Testis (tissue), 3 donors: Measurements from ENCODE around the gene CARD9. TPM values are rescaled to one million over a fixed set of nuclear protein-coding genes. Genes with fewer than 3 reads are reported as not detected.

Experiments
- DNase-seq: peaks from one replicate; pipeline ENCODE4 v3.0.0-alpha.2; 2019
- H3K27ac ChIP-seq, 2 donors: fragments of 200-600 bp; sonication (generic); one replicate each; pipeline ENCODE4 v1.5.1; 2019
- H3K27me3 ChIP-seq: fragments of 200-600 bp; sonication (generic); one replicate; pipeline ENCODE4 v1.5.1; 2019
- H3K36me3 ChIP-seq: fragments of 200-600 bp; sonication (generic); one replicate; pipeline ENCODE4 v1.5.1; 2017; ENCODE audit warnings: low read depth; ENCODE audit errors: missing control alignments
- H3K4me1 ChIP-seq: fragments of 200-600 bp; sonication (generic); one replicate; pipeline ENCODE4 v1.5.1; 2019
- H3K4me3 ChIP-seq, 2 donors: fragments of 200-600 bp; sonication (generic); one replicate each; pipeline ENCODE4 v1.5.1; 2017 to 2019
- H3K9me3 ChIP-seq: fragments of 200-600 bp; sonication (generic); one replicate; pipeline ENCODE4 v1.5.1; 2017
- POLR2A ChIP-seq: fragments of 450-650 bp; IDR thresholded peaks from one replicate; pipeline ENCODE4 v1.6.1; 2017; ENCODE audit warnings: antibody characterized with exemption, mild to moderate bottlenecking, moderate library complexity
- WGBS, 2 donors: methylation state at CpG; one replicate each; pipeline ENCODE4 v1.1.5; 2018; 5-methylcytosine and 5-hydroxymethylcytosine counted together
- intact Hi-C: fragments of 100-400 bp; cut with DNase I; formaldehyde crosslinking; loops from one replicate; pipeline ENCODE4 v1.15.1; 2023; ENCODE audit warnings: low total_unique reads
- polyA plus RNA-seq: library from polyadenylated mRNA; stranded (reverse); fragments of 350-450 nt; fragmentation: Illumina TruSeq; extraction: RNeasy Lipid Tissue Mini Kit (QIAGEN cat#74804); gene quantifications from one replicate; pipeline ENCODE4 v1.2.3, GENCODE V29; 2014; ENCODE audit warnings: low read depth, low replicate concordance; ENCODE audit not compliant: insufficient read depth
- total RNA-seq, 2 donors: library from RNA; depleted of rRNA; stranded (reverse); fragments of >200 nt; gene quantifications; one replicate each; pipeline ENCODE4 v1.2.3, GENCODE V29; 2016
- TF ChIP-seq, protein P1 (sequence below), 3 experiments: fragments of 450-650 bp in 2 of 3; fragments of 200-600 bp in 1 of 3; sonication (generic) in 1 of 3; IDR thresholded peaks; one replicate each; pipeline ENCODE4 v1.5.1; 2016 to 2019; ENCODE audit warnings: antibody characterized with exemption in 3 of 3, mild to moderate bottlenecking in 2 of 3, moderate library complexity in 1 of 3

CARD9 gene
- total and polyA plus RNA-seq, 3 donors from 2014 or later: 1.8 to 3.7 (median 3.5) TPM

DNA sequence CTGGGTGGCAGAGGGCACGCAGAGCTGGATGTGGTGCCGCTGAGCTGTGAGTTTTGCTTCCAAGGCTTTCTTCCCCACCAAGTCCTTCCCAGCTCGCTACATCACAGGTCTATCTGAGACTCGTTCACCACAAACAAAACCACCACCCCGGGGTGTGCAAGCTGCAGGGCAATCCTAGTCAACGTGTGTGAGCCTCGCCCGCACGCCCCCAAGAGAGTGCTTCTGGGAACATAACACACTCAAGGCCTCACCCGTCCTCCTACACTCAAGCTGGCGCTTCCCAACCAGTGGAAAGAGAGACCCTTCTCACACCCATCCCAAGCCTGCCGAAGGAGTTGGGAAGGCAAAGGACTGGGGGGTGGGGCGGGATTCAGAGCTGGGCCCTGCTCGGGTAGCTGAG lies 15.9 kb upstream of the CARD9 start:
- H3K27me3 ChIP-seq: no peaks in the 10 kb centered on the region
- intact Hi-C loops: no loop called here
- no peaks in the 10 kb centered on the region for H3K4me1 ChIP-seq
- TF ChIP-seq, protein P1, sequence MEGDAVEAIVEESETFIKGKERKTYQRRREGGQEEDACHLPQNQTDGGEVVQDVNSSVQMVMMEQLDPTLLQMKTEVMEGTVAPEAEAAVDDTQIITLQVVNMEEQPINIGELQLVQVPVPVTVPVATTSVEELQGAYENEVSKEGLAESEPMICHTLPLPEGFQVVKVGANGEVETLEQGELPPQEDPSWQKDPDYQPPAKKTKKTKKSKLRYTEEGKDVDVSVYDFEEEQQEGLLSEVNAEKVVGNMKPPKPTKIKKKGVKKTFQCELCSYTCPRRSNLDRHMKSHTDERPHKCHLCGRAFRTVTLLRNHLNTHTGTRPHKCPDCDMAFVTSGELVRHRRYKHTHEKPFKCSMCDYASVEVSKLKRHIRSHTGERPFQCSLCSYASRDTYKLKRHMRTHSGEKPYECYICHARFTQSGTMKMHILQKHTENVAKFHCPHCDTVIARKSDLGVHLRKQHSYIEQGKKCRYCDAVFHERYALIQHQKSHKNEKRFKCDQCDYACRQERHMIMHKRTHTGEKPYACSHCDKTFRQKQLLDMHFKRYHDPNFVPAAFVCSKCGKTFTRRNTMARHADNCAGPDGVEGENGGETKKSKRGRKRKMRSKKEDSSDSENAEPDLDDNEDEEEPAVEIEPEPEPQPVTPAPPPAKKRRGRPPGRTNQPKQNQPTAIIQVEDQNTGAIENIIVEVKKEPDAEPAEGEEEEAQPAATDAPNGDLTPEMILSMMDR (IDR thresholded peaks at IDR 0.05): no peak
- no peak for TF ChIP-seq POLR2A
- H3K36me3 ChIP-seq: no peaks in the 10 kb centered on the region
- no peak for DNase-seq
- WGBS, 2 donors: 90% methylated on average over 14 of the region's 14 CpGs
- H3K4me3 ChIP-seq: no peak overlapping the region
- no peaks in the 10 kb centered on the region for H3K9me3 ChIP-seq
- no peak overlapping the region for H3K27ac ChIP-seq

DNA sequence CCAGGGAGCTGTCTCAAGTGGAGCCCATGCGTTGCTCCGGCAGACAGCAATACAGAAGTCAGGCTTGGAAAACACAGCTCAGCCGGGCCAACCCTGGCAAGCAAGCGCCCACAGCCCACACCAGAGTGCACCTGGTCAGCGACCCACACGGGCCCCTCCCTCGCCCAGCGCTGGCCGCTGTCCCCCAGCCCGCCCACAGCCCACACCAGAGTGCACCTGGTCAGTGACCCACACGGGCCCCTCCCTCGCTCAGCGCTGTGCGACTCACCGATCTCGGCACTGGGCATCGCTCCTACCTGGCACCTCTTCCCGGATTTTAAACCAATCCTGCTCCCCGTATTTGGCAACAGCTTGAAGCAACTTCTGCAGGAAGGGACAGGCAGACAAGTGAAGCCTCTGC lies 13.7 kb upstream of the CARD9 start:
- TF ChIP-seq POLR2A: no peak
- TF ChIP-seq, protein P1 (IDR thresholded peaks at IDR 0.05): no peak
- no peak overlapping the region for H3K4me3 ChIP-seq
- WGBS, 2 donors: 91 to 96% methylated on average over 19 of the region's 19 CpGs
- no peaks in the 10 kb centered on the region for H3K9me3 ChIP-seq
- DNase-seq: no peak
- no peaks in the 10 kb centered on the region for H3K36me3 ChIP-seq
- H3K4me1 ChIP-seq: no peaks in the 10 kb centered on the region
- H3K27ac ChIP-seq: no peak overlapping the region
- H3K27me3 ChIP-seq: no peaks in the 10 kb centered on the region
- intact Hi-C loops: no loop called here

DNA sequence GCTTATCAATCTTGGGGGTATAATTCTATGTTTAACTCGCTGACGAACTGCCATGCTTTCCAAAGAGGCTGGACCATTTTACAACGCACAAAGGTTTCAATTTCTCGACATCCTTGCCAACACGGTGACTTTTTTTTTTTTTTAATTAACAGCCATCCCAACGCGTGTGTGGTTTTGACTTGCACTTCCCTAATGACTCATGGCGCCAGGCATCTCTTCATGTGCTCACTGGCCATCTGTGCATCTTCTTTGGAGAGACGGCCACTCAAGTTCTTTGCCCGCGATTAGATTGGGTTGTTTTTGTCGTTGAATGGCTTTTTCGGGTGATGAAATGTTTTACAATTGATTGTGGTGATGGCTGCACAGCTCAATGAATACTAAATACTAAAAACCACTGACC lies 12.5 kb upstream of the CARD9 start:
- Histone ChIP-seq H3K4me1 (no peaks in the 10 kb centered on the region), H3K27ac (no peak overlapping the region), H3K27me3 (no peaks in the 10 kb centered on the region), H3K36me3 (no peaks in the 10 kb centered on the region), H3K4me3 (no peak overlapping the region), H3K9me3 (no peaks in the 10 kb centered on the region)
- intact Hi-C loops: no loop called here
- no peak for TF ChIP-seq POLR2A
- TF ChIP-seq, protein P1 (IDR thresholded peaks at IDR 0.05): no peak
- DNase-seq: no peak
- 94 to 97% methylated on average over 13 of the region's 13 CpGs for WGBS, 2 donors

DNA sequence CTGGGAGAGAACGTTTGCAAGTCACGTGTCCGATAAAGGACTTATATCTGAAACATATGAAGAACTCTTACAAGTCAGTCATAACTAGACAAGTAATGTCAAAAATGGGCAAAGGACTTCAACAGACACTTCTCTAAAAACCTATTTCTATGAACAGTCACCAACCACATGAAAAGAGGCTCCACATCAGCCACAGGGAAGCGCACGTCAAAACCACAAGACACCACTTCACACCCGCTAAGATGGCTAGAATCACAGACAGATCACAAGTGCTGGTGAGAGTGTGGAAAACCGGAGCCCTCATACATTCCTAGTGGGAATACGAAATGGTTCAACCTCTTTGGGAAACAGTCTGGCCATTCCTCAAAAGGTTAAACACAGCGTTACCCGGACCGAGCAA lies 11.5 kb upstream of the CARD9 start:
- Histone ChIP-seq H3K9me3 (no peaks in the 10 kb centered on the region), H3K27me3 (no peaks in the 10 kb centered on the region), H3K4me1 (no peaks in the 10 kb centered on the region), H3K4me3 (no peak overlapping the region), H3K36me3 (no peaks in the 10 kb centered on the region), H3K27ac (no peak overlapping the region)
- no peak for DNase-seq
- intact Hi-C loops: no loop called here
- WGBS, 2 donors: 95 to 96% methylated on average over 11 of the region's 11 CpGs
- TF ChIP-seq, protein P1 (IDR thresholded peaks at IDR 0.05): no peak
- TF ChIP-seq POLR2A: no peak

DNA sequence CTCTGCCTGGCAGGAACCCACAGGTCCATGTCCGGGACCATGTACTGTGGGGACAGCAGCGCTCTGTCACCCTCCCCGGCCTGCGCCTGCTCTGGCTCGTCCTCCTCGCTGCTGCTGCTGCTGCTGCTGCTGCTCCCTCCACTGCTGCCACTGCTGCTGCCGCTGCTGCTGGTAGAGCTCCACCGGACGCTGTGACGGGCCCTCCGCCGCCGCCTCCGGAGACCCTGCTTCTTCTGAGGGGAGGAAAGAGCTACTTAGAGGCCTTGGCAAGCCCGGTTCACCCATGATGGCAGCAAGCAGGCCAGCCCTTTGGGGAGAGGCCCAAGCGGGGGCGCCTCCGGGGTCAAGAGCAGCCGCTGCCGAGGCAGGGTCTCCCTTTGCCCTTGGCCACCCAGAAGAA lies 10.0 kb upstream of the CARD9 start:
- H3K4me3 ChIP-seq: no peak overlapping the region
- no peaks in the 10 kb centered on the region for H3K4me1 ChIP-seq
- TF ChIP-seq, protein P1 (IDR thresholded peaks at IDR 0.05): no peak
- TF ChIP-seq POLR2A: no peak
- no peak overlapping the region for H3K27ac ChIP-seq
- intact Hi-C loops: no loop called here
- no peaks in the 10 kb centered on the region for H3K27me3 ChIP-seq
- no peak for DNase-seq
- 96% methylated on average over 11 to 20 of the region's 20 CpGs for WGBS, 2 donors
- no peaks in the 10 kb centered on the region for H3K36me3 ChIP-seq
- H3K9me3 ChIP-seq: no peaks in the 10 kb centered on the region
